Activated naive CD8-positive, alpha-beta T cell treated with anti-CD3 and anti-CD28 coated beads, Interleukin-2, amount 50 U/mL, for 16 hours (primary cell): ENCODE data around the gene COLEC12.

Source experiments
- DNase-seq: peaks from one replicate; pipeline ENCODE4 v3.0.0-alpha.2; 2020; ENCODE audit warnings: low read depth, low spot score

COLEC12 gene

DNA sequence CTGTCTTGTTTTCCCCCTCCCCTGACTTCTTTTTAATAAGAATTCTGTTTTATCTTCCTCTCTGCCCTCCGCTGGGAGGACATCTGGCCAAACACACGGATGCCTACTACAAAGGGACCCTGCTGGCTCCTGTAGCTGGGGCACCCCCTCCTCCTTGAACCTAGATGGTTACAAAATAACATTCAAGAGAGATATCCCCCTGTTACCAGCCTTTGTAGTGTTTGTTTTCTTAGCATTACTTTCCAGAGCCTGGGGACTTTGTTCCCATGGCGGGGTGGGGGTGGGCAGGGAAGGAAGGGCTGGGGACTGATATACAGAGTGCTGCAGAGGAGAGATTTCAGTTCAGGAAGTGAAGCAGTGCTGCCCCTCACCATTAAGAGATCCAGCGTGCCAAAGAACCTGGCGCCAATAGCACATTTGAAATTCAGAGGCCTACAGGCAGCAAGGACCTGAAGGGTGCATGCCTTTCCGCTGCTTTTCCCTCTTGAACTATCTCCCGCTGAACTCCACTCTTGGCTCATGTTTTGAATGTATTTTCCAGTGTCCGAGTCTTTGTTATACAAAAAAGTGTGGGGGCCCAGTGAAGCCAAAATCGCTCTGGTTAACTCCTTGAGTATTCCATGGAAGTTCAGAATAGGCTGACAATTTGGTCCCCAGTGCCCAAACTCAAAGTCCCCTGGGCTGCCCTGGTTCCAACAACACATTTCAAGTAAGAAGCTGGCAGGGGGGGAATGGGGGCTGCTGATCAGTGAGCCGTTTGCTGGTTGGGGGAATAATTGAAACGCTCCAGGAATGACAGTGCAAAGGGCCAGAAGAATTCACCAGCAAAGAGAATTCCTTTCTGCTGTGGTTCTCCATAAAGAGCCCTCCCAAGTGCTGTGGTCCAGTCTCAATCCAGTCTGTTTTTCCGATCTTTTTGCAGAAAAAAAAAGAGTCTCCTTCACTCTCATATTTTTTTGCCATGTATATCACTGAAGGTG lies 137.9 kb downstream of the COLEC12 start:
- DNase-seq = no peak

DNA sequence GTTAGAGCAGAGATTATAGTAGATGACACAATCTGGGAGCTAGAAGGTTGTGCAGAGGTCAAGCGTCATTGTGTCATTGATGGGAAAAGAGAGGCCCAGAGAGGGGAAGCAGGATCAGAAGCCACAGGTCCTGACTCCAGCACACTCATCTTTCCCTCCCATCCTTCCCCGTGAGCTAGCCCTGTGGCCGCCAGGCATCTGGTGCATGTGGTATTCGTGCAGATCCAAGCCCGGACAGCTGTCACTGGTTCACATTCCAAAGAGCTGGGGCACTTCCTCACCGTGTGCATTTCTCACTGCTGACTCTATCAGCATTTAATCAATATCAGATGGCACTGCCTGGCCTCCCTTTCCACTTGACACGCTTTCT lies 138.6 kb downstream of the COLEC12 start:
- DNase-seq = no peak

- DNase-seq = no peak
These were observed 139.3 kb downstream of the COLEC12 start for GRCh38 chr18:361100-361732.

DNA sequence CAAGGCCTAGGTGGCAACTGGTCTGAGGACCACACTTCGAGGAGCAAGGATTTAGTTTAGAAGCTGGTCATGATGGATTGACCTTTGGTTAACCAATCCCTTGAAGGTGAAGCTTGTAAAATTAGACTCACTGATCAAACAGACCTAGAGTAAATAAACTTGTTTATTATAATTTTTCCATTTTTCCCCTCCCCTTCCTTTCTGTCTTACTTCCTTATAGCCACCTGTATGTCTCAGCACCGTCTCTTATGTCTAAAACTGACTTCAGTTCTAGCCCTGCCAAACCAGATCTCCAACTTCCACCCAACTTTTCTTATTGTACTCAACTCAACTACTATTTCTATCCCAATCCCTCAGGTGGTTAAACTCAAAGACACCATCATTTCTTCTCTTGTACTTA lies 139.8 kb downstream of the COLEC12 start:
- no peak for DNase-seq

- DNase-seq = no peak
These were observed 143.7 kb downstream of the COLEC12 start for GRCh38 chr18:356778-357177.

- no peak for DNase-seq
These were observed 144.8 kb downstream of the COLEC12 start for GRCh38 chr18:355678-356077.

GRCh38 chr18:354471-354870 lies 146.0 kb downstream of the COLEC12 start:
- no peak for DNase-seq

DNA sequence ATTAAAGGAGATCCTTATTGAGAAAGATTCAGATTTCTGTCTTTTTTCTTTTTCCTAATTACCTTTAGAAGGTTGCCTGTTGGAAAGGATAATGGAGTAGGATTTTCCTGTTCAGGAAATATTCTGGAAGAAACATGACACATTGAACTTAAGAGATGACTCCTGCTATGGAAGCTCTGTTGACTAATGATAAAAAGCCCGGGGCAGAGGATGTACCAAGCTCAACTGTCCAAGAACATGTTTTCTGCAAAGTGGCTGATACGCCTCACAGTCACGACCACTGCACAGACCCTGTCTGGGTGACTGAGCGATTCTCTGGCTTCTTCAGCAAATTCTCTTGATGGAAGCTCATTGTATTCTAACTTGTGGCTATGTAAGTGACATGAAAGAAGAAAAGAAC lies 146.5 kb downstream of the COLEC12 start:
- no peak for DNase-seq

DNA sequence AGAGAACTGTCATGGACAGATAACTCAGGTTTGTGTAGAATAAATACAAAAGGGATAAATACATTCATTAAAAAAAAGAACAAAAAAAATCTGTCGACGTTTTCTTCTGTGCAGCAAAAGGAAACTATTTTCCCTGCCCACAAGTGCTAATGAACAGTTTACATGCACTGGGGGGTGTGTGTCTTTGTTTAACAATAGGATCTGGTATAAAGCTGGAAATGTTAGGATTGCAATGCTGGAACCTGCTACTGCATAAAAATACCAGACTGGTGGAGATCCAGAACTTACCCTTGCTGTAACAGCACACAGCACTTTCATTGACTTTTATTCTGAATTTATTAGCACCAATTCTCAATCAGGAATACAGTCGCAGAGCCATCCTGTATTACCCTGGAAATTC lies 148.1 kb downstream of the COLEC12 start:
- no peak for DNase-seq

DNA sequence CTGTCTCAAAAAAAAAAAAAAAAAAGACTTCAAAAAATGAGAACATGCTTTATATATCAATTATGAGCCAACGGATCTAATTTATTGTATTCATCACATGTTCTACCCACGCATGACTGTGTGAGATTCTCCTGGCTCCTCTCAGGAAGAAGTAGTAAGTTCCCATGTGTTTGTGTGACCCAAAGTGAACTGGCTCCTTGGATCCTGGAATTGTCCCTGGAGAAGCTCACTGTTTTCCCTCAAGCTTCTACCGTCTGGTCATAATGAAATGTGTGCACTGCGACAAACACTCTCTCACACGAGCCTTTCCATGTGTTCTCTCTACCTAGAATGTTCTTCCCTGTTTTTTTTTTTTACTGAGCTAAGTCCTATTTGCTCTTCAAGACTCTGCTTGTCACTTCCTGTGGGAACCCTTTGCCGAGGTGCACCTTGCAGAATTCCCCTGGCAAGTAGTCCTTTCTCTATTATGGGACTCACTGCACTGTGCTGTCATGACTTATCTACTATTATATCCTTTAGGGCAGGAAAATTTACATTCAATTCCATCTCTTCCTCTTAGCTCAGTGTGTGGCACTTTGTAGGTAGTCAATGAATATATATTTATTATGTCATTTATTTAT lies 149.4 kb downstream of the COLEC12 start:
- DNase-seq = no peak

DNA sequence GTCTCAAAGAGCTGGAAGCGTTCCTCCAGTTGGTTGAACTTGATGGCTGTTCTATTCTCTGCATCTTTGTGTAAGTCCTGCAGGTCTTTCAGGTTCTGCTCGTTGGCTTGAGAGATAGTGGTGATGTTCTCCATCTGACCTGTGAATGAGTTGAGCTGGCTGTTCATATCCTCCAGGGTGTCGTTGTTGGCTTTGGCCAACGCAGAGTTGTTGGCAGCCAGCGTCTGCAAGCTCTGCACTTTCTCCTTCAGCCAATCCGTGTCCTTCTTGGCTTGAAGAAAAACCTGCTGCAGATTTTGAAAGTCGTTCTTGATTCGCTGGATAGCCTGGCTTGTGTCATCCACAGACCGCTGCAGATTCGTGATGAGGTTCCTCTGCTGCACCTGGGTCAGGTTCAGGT lies 153.9 kb downstream of the COLEC12 start:
- no peak for DNase-seq

DNA sequence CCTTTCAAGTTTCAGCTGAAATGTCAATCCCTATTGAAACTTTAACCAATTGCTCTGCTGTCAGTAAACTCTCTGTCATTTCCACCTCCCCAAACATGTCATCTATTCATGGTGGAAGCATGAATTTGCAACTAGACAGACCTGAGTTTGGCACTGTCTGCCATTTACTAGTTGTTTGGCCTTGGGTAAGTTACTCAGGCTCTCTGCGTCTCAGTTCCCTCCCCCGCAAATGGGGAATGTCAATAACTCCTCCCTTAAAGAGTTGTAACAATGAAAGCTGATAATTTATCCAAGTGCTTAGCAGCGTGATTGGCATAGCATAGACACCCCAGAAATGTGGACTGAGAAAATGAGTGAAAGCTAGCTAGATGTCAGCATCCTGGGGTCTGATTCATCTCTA lies 159.4 kb downstream of the COLEC12 start:
- DNase-seq = no peak

DNA sequence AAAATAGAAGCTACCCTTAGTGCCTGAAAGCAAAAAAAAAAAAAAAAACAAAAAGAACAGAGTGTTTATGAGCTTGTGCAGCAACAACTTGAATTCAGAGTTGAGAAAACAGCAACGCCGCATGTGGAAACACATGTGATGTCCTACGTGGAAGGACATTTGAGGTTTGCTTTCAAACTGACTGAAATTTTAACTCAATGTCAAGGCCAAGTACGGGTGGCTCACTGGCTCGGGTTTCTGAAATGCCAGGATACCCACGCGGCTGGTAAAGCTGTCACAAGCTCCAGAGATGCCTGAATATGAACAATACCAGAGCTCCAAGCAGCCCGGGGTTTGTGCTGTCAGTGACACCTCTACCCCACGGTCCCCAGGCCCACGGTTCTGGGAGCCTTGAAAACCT lies 160.5 kb downstream of the COLEC12 start:
- DNase-seq = no peak

GRCh38 chr18:339200-339599 lies 161.3 kb downstream of the COLEC12 start:
- no peak for DNase-seq

DNA sequence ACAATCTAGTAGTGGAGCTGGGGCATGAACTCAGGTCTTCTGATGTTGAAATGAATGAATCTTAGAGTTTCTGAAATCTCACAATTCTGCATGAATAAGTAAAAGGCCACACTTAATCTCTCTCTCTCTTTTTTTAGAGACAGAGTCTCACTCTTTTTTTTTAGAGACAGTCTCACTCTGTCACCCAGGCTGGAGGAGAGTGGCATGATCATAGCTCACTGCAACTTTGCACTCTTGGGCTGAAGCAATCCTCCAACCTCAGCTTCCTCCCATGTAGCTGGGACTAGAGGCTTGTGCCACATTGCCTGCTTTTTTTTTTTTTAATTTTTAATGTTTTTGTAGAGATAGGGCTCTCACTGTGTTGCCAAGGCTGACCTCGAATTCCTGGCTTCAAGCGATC lies 163.8 kb downstream of the COLEC12 start:
- no peak for DNase-seq

DNA sequence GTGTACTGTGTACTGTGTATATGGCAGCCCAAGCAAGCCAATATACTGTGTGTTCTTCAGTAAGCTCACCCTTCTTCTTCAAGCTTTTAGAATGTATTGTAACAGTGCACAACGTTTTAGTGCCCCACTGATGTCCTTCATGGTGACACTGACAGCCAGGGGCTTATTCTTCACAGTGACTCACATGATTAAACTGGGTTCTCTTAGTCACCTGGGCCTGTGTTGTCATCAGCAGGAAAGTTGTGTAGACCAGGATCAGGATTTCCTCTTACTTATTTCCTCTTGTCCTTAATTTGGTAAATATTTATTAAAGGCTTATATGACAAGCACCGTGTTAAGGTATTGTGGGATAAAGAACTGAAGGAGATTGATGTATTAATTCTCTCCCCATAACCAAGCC lies 164.8 kb downstream of the COLEC12 start:
- DNase-seq = no peak

- DNase-seq = no peak
These were observed 165.8 kb downstream of the COLEC12 start for GRCh38 chr18:334575-335132.

DNA sequence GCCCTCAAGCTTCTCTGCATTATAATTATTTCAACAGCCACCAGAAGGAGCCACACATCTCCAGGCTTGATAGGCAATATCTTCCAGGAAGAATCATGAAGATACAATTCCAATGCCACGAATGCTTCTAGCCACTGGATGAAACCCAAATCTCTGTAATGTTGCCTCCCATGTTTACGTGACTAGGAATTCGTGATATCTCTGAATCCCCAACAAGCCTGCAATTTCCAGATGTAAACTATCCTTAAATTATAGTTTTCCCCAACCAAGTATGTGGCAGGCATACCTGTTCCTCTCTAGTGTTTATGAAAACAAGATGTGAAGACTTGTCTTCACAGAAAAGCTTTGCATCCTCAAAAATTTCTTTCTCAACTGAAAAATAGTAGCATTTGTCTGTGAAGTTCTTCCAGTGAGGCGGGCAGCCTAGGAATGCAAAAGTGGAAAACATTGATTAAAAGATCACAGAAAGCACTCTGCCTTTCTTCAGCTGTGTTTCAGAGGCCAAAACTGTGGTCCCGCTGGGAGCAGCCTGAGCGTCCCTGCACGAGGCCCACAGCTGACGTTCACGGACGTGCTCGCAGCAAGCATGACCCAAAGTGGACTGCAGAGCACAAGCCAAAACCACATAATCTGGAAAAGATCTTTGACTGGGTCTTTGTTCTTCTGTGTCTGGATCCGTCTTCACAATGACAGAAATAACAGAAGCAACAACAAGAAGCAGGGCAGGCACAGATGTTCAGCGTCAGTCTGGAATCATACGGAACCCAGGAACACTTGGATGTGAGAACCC lies 167.6 kb downstream of the COLEC12 start:
- no peak for DNase-seq

DNA sequence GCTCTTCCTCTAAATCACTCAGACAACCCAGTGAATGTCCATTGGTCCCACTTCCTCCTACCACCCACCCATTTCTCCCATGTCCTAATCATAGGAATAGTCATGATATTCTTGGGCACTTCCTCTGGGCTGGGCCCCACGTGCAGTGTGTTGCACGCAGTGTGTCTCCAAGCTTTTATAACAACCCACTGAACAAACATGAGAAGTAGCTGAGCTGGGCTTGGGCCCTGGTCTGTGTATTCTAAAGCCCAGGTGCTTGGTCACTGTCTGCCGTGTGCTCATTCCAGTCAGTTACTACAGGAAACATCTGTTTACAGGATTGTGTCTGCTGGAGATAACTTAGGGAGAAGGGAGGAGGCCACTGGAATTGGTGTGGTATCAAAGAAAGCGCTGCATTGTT lies 168.5 kb downstream of the COLEC12 start:
- no peak for DNase-seq

- DNase-seq = no peak
These were observed 169.2 kb downstream of the COLEC12 start for GRCh38 chr18:331221-331821.

DNA sequence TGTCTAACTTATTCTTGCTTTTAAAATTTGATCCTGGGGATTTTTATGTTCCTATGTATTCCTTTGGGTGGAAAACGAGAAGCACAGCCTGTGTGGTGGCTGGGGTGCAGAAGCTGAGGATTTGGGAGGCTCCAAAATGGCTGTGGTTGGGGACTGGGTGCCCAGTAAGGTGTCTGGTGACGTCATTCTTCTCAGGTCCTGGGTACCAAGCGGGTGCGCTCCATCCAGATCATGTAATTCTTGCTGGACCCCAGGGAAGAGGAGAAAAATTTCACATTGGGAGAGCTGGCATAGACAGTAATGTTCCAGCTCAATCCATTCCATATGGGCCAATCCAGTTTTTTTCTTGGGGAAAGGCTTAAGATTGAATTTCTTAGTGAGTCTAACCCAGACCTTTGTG lies 171.6 kb downstream of the COLEC12 start:
- no peak for DNase-seq
